ENCODE measurements around the gene FN3K. TPM values are rescaled to one million over a fixed set of nuclear protein-coding genes. Genes with fewer than 3 reads are reported as not detected.

Gene FN3K
- total and polyA plus RNA-seq, 2 of the 13 experiments (the other 11 are each of a cell fraction or from before 2014, with no cell fraction given): 3.5 to 12.2 TPM

DNA sequence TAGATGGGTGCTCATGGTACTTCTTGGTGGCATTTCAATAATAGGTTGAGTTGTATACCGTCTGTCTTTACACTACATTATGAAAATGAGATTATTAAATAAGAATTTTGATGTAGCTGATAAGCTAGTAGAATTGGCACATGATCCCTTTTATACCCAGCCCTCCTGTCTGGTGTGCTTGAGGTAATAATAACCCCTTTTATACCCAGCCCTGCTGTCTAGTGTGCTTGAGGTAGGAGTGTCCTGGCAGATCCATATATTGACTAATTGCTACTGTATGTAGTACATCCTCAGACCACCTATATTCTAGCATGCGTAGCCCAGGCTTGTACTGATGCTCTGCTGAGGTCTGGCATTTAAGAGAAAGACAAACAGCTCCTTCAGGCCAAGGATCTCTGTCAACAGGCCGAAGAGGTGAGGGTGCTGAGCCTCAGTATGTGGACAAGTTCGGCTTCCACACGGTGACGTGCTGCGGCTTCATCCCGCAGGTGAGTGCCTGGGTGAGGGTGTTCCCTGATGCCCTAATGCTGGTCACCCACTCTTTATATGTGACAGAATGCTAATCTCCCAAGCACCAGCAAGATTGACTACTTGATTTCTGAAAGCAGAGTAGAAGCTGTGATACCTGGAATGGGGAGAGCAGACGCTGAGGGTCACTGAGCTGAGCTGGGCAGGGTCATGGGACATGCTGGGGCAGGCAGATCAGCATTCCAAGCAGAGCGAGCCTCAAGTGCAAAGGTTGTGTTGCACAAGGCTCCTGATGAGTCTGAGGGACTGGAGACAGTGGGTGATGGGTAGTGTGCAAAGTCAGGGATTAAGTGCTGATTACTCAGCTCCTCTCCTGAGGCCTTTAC, 5.7 kb downstream of the FN3K start (continued):
- TF ChIP-seq, protein P1, sequence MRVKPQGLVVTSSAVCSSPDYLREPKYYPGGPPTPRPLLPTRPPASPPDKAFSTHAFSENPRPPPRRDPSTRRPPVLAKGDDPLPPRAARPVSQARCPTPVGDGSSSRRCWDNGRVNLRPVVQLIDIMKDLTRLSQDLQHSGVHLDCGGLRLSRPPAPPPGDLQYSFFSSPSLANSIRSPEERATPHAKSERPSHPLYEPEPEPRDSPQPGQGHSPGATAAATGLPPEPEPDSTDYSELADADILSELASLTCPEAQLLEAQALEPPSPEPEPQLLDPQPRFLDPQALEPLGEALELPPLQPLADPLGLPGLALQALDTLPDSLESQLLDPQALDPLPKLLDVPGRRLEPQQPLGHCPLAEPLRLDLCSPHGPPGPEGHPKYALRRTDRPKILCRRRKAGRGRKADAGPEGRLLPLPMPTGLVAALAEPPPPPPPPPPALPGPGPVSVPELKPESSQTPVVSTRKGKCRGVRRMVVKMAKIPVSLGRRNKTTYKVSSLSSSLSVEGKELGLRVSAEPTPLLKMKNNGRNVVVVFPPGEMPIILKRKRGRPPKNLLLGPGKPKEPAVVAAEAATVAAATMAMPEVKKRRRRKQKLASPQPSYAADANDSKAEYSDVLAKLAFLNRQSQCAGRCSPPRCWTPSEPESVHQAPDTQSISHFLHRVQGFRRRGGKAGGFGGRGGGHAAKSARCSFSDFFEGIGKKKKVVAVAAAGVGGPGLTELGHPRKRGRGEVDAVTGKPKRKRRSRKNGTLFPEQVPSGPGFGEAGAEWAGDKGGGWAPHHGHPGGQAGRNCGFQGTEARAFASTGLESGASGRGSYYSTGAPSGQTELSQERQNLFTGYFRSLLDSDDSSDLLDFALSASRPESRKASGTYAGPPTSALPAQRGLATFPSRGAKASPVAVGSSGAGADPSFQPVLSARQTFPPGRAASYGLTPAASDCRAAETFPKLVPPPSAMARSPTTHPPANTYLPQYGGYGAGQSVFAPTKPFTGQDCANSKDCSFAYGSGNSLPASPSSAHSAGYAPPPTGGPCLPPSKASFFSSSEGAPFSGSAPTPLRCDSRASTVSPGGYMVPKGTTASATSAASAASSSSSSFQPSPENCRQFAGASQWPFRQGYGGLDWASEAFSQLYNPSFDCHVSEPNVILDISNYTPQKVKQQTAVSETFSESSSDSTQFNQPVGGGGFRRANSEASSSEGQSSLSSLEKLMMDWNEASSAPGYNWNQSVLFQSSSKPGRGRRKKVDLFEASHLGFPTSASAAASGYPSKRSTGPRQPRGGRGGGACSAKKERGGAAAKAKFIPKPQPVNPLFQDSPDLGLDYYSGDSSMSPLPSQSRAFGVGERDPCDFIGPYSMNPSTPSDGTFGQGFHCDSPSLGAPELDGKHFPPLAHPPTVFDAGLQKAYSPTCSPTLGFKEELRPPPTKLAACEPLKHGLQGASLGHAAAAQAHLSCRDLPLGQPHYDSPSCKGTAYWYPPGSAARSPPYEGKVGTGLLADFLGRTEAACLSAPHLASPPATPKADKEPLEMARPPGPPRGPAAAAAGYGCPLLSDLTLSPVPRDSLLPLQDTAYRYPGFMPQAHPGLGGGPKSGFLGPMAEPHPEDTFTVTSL (CRISPR knock-in tag; IDR thresholded peaks at IDR 0.05; ENCODE audit: borderline replicate concordance): peak; percentile 48; the same call in 1 of the 2 replicates
- peak; percentile 97 for TF ChIP-seq HOXA3 (CRISPR knock-in tag; IDR thresholded peaks at IDR 0.05)
- no peak for TF ChIP-seq ONECUT2 (CRISPR knock-in tag; IDR thresholded peaks at IDR 0.05)
- peak; percentile 81; the same call in 1 of the 2 replicates for TF ChIP-seq ZBTB20 (CRISPR knock-in tag; IDR thresholded peaks at IDR 0.05; ENCODE audit: borderline replicate concordance, low read depth)
- TF ChIP-seq, protein P2, sequence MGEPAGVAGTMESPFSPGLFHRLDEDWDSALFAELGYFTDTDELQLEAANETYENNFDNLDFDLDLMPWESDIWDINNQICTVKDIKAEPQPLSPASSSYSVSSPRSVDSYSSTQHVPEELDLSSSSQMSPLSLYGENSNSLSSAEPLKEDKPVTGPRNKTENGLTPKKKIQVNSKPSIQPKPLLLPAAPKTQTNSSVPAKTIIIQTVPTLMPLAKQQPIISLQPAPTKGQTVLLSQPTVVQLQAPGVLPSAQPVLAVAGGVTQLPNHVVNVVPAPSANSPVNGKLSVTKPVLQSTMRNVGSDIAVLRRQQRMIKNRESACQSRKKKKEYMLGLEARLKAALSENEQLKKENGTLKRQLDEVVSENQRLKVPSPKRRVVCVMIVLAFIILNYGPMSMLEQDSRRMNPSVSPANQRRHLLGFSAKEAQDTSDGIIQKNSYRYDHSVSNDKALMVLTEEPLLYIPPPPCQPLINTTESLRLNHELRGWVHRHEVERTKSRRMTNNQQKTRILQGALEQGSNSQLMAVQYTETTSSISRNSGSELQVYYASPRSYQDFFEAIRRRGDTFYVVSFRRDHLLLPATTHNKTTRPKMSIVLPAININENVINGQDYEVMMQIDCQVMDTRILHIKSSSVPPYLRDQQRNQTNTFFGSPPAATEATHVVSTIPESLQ (CRISPR knock-in tag; conservative IDR thresholded peaks at IDR 0.05): no peak
- TF ChIP-seq ZKSCAN8 (CRISPR knock-in tag; IDR thresholded peaks at IDR 0.05; ENCODE audit: borderline replicate concordance): peak; percentile 81; the same call in 1 of the 2 replicates
- TF ChIP-seq ZNF263 (CRISPR knock-in tag; IDR thresholded peaks at IDR 0.05): 0 out of 2 replicates have a peak, but pooled peaks have one; percentile 23
- peak; percentile 55; the same call in 1 of the 2 replicates for TF ChIP-seq ZNF569 (CRISPR knock-in tag; IDR thresholded peaks at IDR 0.05; ENCODE audit: borderline replicate concordance)
- no peak for TF ChIP-seq MLLT10 (CRISPR knock-in tag; IDR thresholded peaks at IDR 0.05)
- no peak for TF ChIP-seq POLR2AphosphoS5 (IDR thresholded peaks at IDR 0.05; ENCODE audit: low read depth, low read length)
- no peak for TF ChIP-seq FIP1L1 (IDR thresholded peaks at IDR 0.05; ENCODE audit: borderline replicate concordance, insufficient read depth, low read depth, low read length)
- TF ChIP-seq TGIF2 (CRISPR knock-in tag; IDR thresholded peaks at IDR 0.05): peak; percentile 69
- TF ChIP-seq, protein P3, sequence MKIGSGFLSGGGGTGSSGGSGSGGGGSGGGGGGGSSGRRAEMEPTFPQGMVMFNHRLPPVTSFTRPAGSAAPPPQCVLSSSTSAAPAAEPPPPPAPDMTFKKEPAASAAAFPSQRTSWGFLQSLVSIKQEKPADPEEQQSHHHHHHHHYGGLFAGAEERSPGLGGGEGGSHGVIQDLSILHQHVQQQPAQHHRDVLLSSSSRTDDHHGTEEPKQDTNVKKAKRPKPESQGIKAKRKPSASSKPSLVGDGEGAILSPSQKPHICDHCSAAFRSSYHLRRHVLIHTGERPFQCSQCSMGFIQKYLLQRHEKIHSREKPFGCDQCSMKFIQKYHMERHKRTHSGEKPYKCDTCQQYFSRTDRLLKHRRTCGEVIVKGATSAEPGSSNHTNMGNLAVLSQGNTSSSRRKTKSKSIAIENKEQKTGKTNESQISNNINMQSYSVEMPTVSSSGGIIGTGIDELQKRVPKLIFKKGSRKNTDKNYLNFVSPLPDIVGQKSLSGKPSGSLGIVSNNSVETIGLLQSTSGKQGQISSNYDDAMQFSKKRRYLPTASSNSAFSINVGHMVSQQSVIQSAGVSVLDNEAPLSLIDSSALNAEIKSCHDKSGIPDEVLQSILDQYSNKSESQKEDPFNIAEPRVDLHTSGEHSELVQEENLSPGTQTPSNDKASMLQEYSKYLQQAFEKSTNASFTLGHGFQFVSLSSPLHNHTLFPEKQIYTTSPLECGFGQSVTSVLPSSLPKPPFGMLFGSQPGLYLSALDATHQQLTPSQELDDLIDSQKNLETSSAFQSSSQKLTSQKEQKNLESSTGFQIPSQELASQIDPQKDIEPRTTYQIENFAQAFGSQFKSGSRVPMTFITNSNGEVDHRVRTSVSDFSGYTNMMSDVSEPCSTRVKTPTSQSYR (CRISPR knock-in tag; IDR thresholded peaks at IDR 0.05; ENCODE audit: borderline replicate concordance): peak; percentile 96
- TF ChIP-seq ZMYM3 (CRISPR knock-in tag; IDR thresholded peaks at IDR 0.05): peak; percentile 94
- TF ChIP-seq ZNF724P (CRISPR knock-in tag; IDR thresholded peaks at IDR 0.05; ENCODE audit: borderline replicate concordance): no peak; the same call in 1 of the 2 replicates
- TF ChIP-seq ZNF296 (CRISPR knock-in tag; conservative IDR thresholded peaks at IDR 0.05): peak; percentile 81; the same call in 1 of the 2 replicates
- no peak for TF ChIP-seq NFATC3 (CRISPR knock-in tag; IDR thresholded peaks at IDR 0.05)
- TF ChIP-seq ZNF33B (CRISPR knock-in tag; IDR thresholded peaks at IDR 0.05): no peak
- no peak for TF ChIP-seq ZKSCAN1 (IDR thresholded peaks at IDR 0.05; ENCODE audit: low read length)
